ENCODE results near the gene PURA. TPM values are rescaled to one million over a fixed set of nuclear protein-coding genes. Genes with fewer than 3 reads are reported as not detected.

PURA gene
- total RNA-seq, 1 experiment from 2014 or later = 3.6 TPM

- H3K27me3 Mint-ChIP-seq (ENCODE audit: low read depth) = peaks cover 8% of the 10 kb centered on the region; the same call in 1 of the 2 replicates
These were observed 52.0 kb downstream of the PURA start for GRCh38 chr5:140165923-140166270.

More at GRCh38 chr5:140165923-140166270, 52.0 kb downstream of the PURA start:
- H2BK20ac ChIP-seq (ENCODE audit: low read depth, low read length, poor library complexity, severe bottlenecking) = no peak overlapping the region
- H3K27ac Mint-ChIP-seq = no peak overlapping the region
- H3K23ac ChIP-seq (ENCODE audit: insufficient read length, low read depth, low read length) = no peak overlapping the region
- no peak overlapping the region; the same call in 1 of the 2 replicates for H3K14ac ChIP-seq (ENCODE audit: insufficient read depth, low read length)
- H3T11ph ChIP-seq (ENCODE audit: low read length) = no peak overlapping the region
- no peaks in the 10 kb centered on the region; the same call in 1 of the 2 replicates for H3K4me1 ChIP-seq (ENCODE audit: insufficient read depth, low read length)
- H2BK5ac ChIP-seq (ENCODE audit: insufficient read length, low read length) = no peak overlapping the region
- H3K4ac ChIP-seq (ENCODE audit: low read depth, low read length) = no peak overlapping the region
- no peaks in the 10 kb centered on the region for H3K23me2 ChIP-seq (ENCODE audit: insufficient read length, low read depth, low read length, poor library complexity, severe bottlenecking)
- no peak overlapping the region for H3K56ac ChIP-seq (ENCODE audit: insufficient read length, low read depth, low read length)
- H3K79me1 ChIP-seq (ENCODE audit: insufficient read depth, low read depth, low read length, poor library complexity, severe bottlenecking) = no peaks in the 10 kb centered on the region
- no peak overlapping the region for H3K18ac ChIP-seq (ENCODE audit: insufficient read length, low read depth, low read length)
- no peaks in the 10 kb centered on the region for H3K36me3 Mint-ChIP-seq (ENCODE audit: insufficient read depth in 1 of 3, low read depth in 3 of 3)
- H4K91ac ChIP-seq (ENCODE audit: insufficient read length, low read depth, low read length) = no peak overlapping the region
- H2AFZ ChIP-seq (ENCODE audit: low read length) = no peak overlapping the region
- H4K8ac ChIP-seq (replicated peaks; ENCODE audit: insufficient read length, low read depth, low read length) = no peak overlapping the region
- H3K27me3 ChIP-seq (ENCODE audit: insufficient read depth, low read length) = no peaks in the 10 kb centered on the region
- H2BK15ac ChIP-seq (ENCODE audit: low read depth, low read length) = no peak overlapping the region
- no peaks in the 10 kb centered on the region for H4K20me1 ChIP-seq (ENCODE audit: control insufficient read depth, insufficient read depth, insufficient read length)
- no peak overlapping the region for H2BK120ac ChIP-seq (ENCODE audit: low read depth, low read length, poor library complexity, severe bottlenecking)
- no peaks in the 10 kb centered on the region for H3K9me3 Mint-ChIP-seq
- no peaks in the 10 kb centered on the region for H3K4me1 Mint-ChIP-seq
- no peaks in the 10 kb centered on the region for H3K9me3 ChIP-seq (ENCODE audit: control insufficient read depth, low read depth, low read length)
- H3K4me3 Mint-ChIP-seq = no peak overlapping the region
- no peak overlapping the region for H3K27ac ChIP-seq (ENCODE audit: insufficient read length, low read depth, low read length)
- no peak for TF ChIP-seq CTCF (conservative IDR thresholded peaks at IDR 0.05)
- H3K4me2 ChIP-seq (ENCODE audit: insufficient read depth, insufficient read length, low read length) = no peak overlapping the region
- no CpG with 5 or more reads among the region's 4 CpGs for WGBS (ENCODE audit: extremely low coverage, insufficient read length, low lambda C conversion rate)
- no peak overlapping the region for H2BK12ac ChIP-seq (ENCODE audit: insufficient read length, low read depth, low read length)
- no peak overlapping the region for H2AK5ac ChIP-seq (ENCODE audit: insufficient read length, low read length)
- H4K5ac ChIP-seq (ENCODE audit: insufficient read length, low read depth, low read length) = no peak overlapping the region
- H3K9ac ChIP-seq (ENCODE audit: extremely low read depth, insufficient read length, low read length) = no peak overlapping the region
- DNase-seq = no peak
- no peaks in the 10 kb centered on the region for H3K79me2 ChIP-seq (ENCODE audit: insufficient read depth, low read length)
